K562 (cell line): Measurements from ENCODE around the gene FNDC11. TPM values are rescaled to one million over a fixed set of nuclear protein-coding genes. Genes with fewer than 3 reads are reported as not detected.
A peak's percentile ranks its signal among the peaks of the same experiment; 100 is the strongest.

Source experiments
- ATF1 ChIP-seq, 2 experiments: fragments of 450-650 bp in 1 of 2; IDR thresholded peaks; 2 replicates each; pipeline ENCODE4 v1.6.1; 2016; ENCODE audit warnings: missing compliant biosample characterization in 1 of 2, missing genetic modification characterization in 1 of 2
- CTCF ChIP-seq, 3 experiments: IDR thresholded peaks in 2 of 3; conservative IDR thresholded peaks in 1 of 3; 2 replicates each; pipeline ENCODE4 v1.5.1; 2011 to 2012; ENCODE audit warnings: low read length in 3 of 3, mild to moderate bottlenecking in 3 of 3, control low read depth in 2 of 3, improper control_type of control experiment in 1 of 3, inconsistent platforms in 1 of 3, low read depth in 1 of 3, mixed read lengths in 1 of 3, moderate library complexity in 1 of 3; ENCODE audit not compliant: insufficient read depth in 2 of 3
- DACH1 ChIP-seq: fragments of 450-650 bp; IDR thresholded peaks from 2 replicates; pipeline ENCODE4 v1.6.1; 2018; ENCODE audit not compliant: partially characterized antibody
- DMBX1 ChIP-seq: fragments of 250-450 bp; sonication (Bioruptor Pico); IDR thresholded peaks from 2 replicates; pipeline ENCODE4 v1.8.0; 2022; ENCODE audit warnings: inconsistent platforms, mild to moderate bottlenecking, moderate library complexity, borderline replicate concordance
- EZH2 ChIP-seq: IDR thresholded peaks from 2 replicates; pipeline ENCODE4 v1.6.1; 2012; ENCODE audit warnings: low read depth, mild to moderate bottlenecking, inconsistent platforms, low read length, borderline replicate concordance
- KLF10 ChIP-seq: fragments of 250-450 bp; sonication (Bioruptor Pico); IDR thresholded peaks from 2 replicates; pipeline ENCODE4 v1.6.1; 2021; ENCODE audit warnings: matching md5 sums
- LEF1 ChIP-seq: fragments of 450-650 bp; IDR thresholded peaks from 2 replicates; pipeline ENCODE4 v1.6.1; 2016; ENCODE audit warnings: mild to moderate bottlenecking
- MNT ChIP-seq, 2 experiments: fragments of 450-650 bp; conservative IDR thresholded peaks; 2 replicates each; pipeline ENCODE4 v1.6.1; 2017; ENCODE audit warnings: mild to moderate bottlenecking in 2 of 2, moderate library complexity in 2 of 2
- NCOA4 ChIP-seq: fragments of 450-650 bp; IDR thresholded peaks from 2 replicates; pipeline ENCODE4 v1.6.1; 2018; ENCODE audit warnings: mild to moderate bottlenecking; ENCODE audit not compliant: partially characterized antibody
- NFIX ChIP-seq: fragments of 250-450 bp; sonication (Bioruptor Pico); IDR thresholded peaks from 2 replicates; pipeline ENCODE4 v1.4.0; 2020; ENCODE audit warnings: low read depth, mild to moderate bottlenecking, moderate library complexity
- RBBP5 ChIP-seq: fragments of 200-600 bp; sonication (generic); IDR thresholded peaks from 2 replicates; pipeline ENCODE4 v1.6.1; 2012; ENCODE audit warnings: borderline replicate concordance, mild to moderate bottlenecking, low read length, control low read depth, inconsistent platforms; ENCODE audit not compliant: insufficient read depth, poor library complexity, severe bottlenecking
- ZBTB40 ChIP-seq, 2 experiments: fragments of 450-650 bp in 1 of 2; sonication (generic) in 1 of 2; formaldehyde crosslinking in 1 of 2; IDR thresholded peaks; 2 replicates each; pipeline versions ENCODE4 v1.7.1 to v1.9.0; 2016 to 2022; ENCODE audit warnings: inconsistent platforms in 1 of 2, mild to moderate bottlenecking in 1 of 2, missing genetic modification reagents in 1 of 2
- ZNF23 ChIP-seq: fragments of 250-450 bp; sonication (Bioruptor Pico); IDR thresholded peaks from 2 replicates; pipeline ENCODE4 v1.4.0; 2020; ENCODE audit warnings: mild to moderate bottlenecking
- ZNF408 ChIP-seq: fragments of 250-450 bp; sonication (Bioruptor Pico); IDR thresholded peaks from 2 replicates; pipeline ENCODE4 v1.4.0; 2020; ENCODE audit warnings: low read depth, mild to moderate bottlenecking, moderate library complexity
- polyA plus RNA-seq, 8 experiments: library from polyadenylated mRNA; depleted of rRNA in 4 of 8; stranded (reverse) in 5 of 8; unstranded in 3 of 8; fragments of >200 nt; fragmentation: Nextera tagmentation in 2 of 8; fragmentation: Illumina TruSeq in 1 of 8; extraction: Ambion mirVana in 2 of 8; extraction: Trizol in 1 of 8; gene quantifications; 2 replicates each; pipeline versions ENCODE4 v1.2.1 to v1.2.3, GENCODE V29; 2011 to 2014; ENCODE audit warnings: inconsistent platforms in 1 of 8, missing spikeins in 1 of 8
- total RNA-seq, 7 experiments: library from RNA; depleted of rRNA in 6 of 7; stranded (reverse); fragments of >200 nt in 6 of 7; fragmentation: Illumina TruSeq in 2 of 7; extraction: Trizol in 2 of 7; gene quantifications; 2 replicates each; pipeline versions ENCODE4 v1.2.1 to v1.2.3, GENCODE V29; 2011 to 2021; ENCODE audit warnings: low replicate concordance in 1 of 7

The FNDC11 gene
- total and polyA plus RNA-seq, 9 of the 15 experiments (the other 6 are each of a cell fraction or from before 2014, with no cell fraction given) = 0.08 to 2.3 (median 0.64) TPM; not detected in 2

DNA sequence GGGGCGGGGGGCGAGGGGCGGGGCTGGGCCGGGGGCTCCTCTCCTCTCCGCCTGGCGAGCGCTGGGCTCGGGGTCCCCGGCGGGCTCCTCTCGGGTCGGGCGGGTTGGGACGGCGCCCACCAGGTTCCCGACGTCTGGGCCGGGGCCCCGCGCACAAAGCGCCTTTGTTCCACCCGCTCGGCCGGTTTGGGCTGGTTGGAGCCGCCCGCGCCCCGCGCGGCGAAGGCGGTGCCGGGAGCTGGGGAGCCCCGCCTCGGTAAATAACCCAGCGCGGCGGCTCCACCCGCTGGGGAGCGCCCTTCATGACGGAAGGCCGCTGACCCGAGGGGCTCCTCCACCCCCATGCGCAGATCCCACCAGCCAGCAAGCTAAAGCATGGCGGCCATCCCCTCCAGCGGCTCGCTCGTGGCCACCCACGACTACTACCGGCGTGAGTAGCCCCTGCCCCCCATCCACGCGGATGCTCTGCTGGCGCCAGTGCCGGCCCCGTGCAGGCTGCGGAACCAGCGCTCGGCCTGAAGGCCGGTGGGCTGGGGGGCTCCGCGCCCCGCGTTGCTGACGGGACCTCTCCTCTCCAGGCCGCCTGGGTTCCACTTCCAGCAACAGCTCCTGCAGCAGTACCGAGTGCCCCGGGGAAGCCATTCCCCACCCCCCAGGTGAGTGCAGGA, 32.9 kb upstream of the FNDC11 start (continued):
- 0 out of 2 replicates have a peak, but pooled peaks have one; percentile 40 for TF ChIP-seq ZBTB40 (IDR thresholded peaks at IDR 0.05)
- TF ChIP-seq ZBTB40 (CRISPR knock-in tag; IDR thresholded peaks at IDR 0.05) = no peak
- peak; percentile 15 to 39 (median 39); a peak in 3 of 6 replicates for TF ChIP-seq CTCF (IDR thresholded peaks at IDR 0.05 in 2 of 3, conservative IDR thresholded peaks at IDR 0.05 in 1 of 3; ENCODE audit: insufficient read depth in 2 of 3, low read depth in 1 of 3, low read length in 3 of 3)
- TF ChIP-seq NCOA4 = no peak
- TF ChIP-seq NFIX (CRISPR knock-in tag) = no peak
- TF ChIP-seq LEF1 = peak; percentile 69; the same call in 1 of the 2 replicates
- no peak for TF ChIP-seq DACH1
- peak; percentile 49 to 68 for TF ChIP-seq MNT (conservative IDR thresholded peaks at IDR 0.05)
- peak; percentile 70 for TF ChIP-seq RBBP5
- no peak for TF ChIP-seq ZNF408 (CRISPR knock-in tag)
- no peak for TF ChIP-seq KLF10 (CRISPR knock-in tag)
- TF ChIP-seq EZH2 = no peak
- no peak for TF ChIP-seq ATF1 (CRISPR knock-in tag; IDR thresholded peaks at IDR 0.05)
- no peak; the same call in 1 of the 2 replicates for TF ChIP-seq ATF1 (tag; IDR thresholded peaks at IDR 0.05)
- TF ChIP-seq ZNF23 = no peak
- TF ChIP-seq DMBX1 = no peak
